ENCODE data around the gene CCR7.

- TF ChIP-seq CTCF (IDR thresholded peaks at IDR 0.05) (no peak), KDM5A (IDR thresholded peaks at IDR 0.05) (no peak), USF2 (IDR thresholded peaks at IDR 0.05) (no peak), BHLHE40 (IDR thresholded peaks at IDR 0.05; ENCODE audit: low read depth, low read length) (no peak), FOSB (CRISPR knock-in tag; IDR thresholded peaks at IDR 0.05) (no peak), MYC (IDR thresholded peaks at IDR 0.05; ENCODE audit: borderline replicate concordance, low read length) (no peak), POLR2AphosphoS2 (conservative IDR thresholded peaks at IDR 0.05; ENCODE audit: low read length) (no peak), RFX5 (IDR thresholded peaks at IDR 0.05) (no peak), RNF2 (IDR thresholded peaks at IDR 0.05; ENCODE audit: borderline replicate concordance, low read depth) (no peak), REST (IDR thresholded peaks at IDR 0.05) (no peak), ZFP36 (IDR thresholded peaks at IDR 0.05; ENCODE audit: borderline replicate concordance, partially characterized antibody) (no peak)
These were observed 933 bp downstream of the CCR7 start for GRCh38 chr17:40564195-40564882.
